ENCODE results near the gene PRDM8. TPM values are rescaled to one million over a fixed set of nuclear protein-coding genes. Genes with fewer than 3 reads are reported as not detected.

Gene PRDM8
- total RNA-seq, 1 donor from 2014 or later, result 15.0 TPM

DNA sequence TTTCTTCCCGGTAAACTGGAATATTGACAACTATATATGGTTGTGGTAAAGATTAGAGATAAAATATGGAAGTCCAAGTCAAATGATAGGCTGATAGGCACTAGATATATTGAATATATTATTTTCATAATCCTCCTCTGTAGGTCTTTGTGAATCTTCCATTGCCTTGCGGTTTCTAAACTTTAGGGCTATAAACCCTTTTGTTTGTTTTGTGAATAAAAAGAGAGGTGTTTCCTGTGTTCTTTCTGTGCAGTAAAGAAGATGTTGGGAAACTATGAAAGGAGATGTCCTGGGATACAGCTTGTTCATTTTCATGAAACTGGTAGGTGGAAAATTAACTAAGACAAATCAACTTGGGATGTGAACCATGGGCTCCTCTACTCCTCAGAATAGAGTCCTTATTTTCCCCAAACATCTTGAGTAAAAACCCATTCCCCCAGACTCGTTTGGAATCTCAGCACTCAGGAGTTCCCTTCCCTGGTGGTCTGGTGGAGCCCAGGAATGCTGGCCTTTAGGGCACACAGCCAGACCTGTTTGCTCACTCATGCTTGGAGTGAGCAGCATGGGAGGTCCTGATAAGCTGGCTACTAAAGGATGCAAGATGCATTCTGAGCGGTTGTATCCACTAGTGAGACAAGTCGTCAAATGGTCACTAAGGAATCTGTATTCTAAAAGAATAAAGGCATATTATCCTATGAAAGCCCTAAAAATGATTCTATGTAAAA lies 22.2 kb downstream of the PRDM8 start:
- Histone ChIP-seq H3K4me3 (no peak overlapping the region), H3K36me3 (no peaks in the 10 kb centered on the region), H3K9me3 (no peaks in the 10 kb centered on the region), H3K27ac (no peak overlapping the region), H3K27me3 (no peaks in the 10 kb centered on the region), H3K4me1 (no peaks in the 10 kb centered on the region)
- DNase-seq (ENCODE audit: extremely low spot score in 2 of 2), result no peak
- intact Hi-C loops (cut with DNase I), result no loop called here
- TF ChIP-seq POLR2A (IDR thresholded peaks at IDR 0.05), result no peak
- TF ChIP-seq, protein P1, sequence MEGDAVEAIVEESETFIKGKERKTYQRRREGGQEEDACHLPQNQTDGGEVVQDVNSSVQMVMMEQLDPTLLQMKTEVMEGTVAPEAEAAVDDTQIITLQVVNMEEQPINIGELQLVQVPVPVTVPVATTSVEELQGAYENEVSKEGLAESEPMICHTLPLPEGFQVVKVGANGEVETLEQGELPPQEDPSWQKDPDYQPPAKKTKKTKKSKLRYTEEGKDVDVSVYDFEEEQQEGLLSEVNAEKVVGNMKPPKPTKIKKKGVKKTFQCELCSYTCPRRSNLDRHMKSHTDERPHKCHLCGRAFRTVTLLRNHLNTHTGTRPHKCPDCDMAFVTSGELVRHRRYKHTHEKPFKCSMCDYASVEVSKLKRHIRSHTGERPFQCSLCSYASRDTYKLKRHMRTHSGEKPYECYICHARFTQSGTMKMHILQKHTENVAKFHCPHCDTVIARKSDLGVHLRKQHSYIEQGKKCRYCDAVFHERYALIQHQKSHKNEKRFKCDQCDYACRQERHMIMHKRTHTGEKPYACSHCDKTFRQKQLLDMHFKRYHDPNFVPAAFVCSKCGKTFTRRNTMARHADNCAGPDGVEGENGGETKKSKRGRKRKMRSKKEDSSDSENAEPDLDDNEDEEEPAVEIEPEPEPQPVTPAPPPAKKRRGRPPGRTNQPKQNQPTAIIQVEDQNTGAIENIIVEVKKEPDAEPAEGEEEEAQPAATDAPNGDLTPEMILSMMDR (IDR thresholded peaks at IDR 0.05), result no peak
- TF ChIP-seq POLR2AphosphoS5 (IDR thresholded peaks at IDR 0.05; ENCODE audit: insufficient read depth in 1 of 2, low read depth in 1 of 2), result no peak

DNA sequence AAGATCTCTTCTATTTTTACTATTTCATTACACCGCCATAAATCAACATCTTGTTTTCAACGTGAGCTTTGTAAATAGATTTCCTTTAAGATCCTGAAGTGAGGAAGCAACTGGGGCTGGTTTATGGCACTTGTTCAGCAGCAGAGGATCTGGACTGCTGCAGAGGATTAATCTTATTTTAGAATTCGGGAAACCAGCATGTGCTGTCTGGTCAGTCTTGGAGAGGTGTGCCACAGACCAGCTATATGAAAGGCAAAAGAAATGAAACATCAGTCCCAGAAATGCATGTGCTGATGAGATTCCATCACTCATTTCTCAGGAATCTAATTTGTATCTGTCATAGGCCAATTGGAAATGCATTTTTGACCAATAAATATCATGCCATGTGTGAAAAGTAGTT lies 23.4 kb downstream of the PRDM8 start:
- Histone ChIP-seq H3K4me1 (no peaks in the 10 kb centered on the region), H3K36me3 (no peaks in the 10 kb centered on the region), H3K4me3 (no peak overlapping the region), H3K9me3 (no peaks in the 10 kb centered on the region), H3K27ac (no peak overlapping the region), H3K27me3 (no peaks in the 10 kb centered on the region)
- intact Hi-C loops (cut with DNase I), result no loop called here
- TF ChIP-seq POLR2AphosphoS5 (IDR thresholded peaks at IDR 0.05; ENCODE audit: insufficient read depth in 1 of 2, low read depth in 1 of 2), result no peak
- no peak for TF ChIP-seq POLR2A (IDR thresholded peaks at IDR 0.05)
- TF ChIP-seq, protein P1 (IDR thresholded peaks at IDR 0.05), result no peak
- DNase-seq (ENCODE audit: extremely low spot score in 2 of 2), result no peak

DNA sequence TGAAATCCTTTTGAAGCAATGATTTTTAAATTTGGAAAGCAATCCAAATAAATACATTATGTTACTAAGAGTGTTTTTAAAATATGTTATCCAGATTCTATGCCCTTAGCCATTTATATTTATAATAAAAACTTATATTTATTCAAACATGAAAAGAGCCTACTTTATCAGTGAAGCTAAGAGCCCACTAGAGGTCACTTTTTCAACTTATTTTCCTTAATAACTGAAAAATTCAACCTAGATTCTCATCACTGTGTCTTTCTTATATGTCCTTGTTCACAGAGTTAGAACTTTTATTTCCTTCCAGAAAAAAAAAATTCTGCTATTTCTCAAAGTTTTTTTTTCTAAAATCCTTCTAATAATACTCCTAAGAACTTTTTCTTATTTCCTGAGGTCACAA lies 23.9 kb downstream of the PRDM8 start:
- no peak for TF ChIP-seq POLR2AphosphoS5 (IDR thresholded peaks at IDR 0.05; ENCODE audit: insufficient read depth in 1 of 2, low read depth in 1 of 2)
- TF ChIP-seq, protein P1 (IDR thresholded peaks at IDR 0.05), result no peak
- TF ChIP-seq POLR2A (IDR thresholded peaks at IDR 0.05), result no peak
- H3K4me3 ChIP-seq, result no peak overlapping the region
- DNase-seq (ENCODE audit: extremely low spot score in 2 of 2), result no peak
- no peaks in the 10 kb centered on the region for H3K36me3 ChIP-seq
- intact Hi-C loops (cut with DNase I), result no loop called here
- no peak overlapping the region for H3K27ac ChIP-seq
- H3K27me3 ChIP-seq, result no peaks in the 10 kb centered on the region
- no peaks in the 10 kb centered on the region for H3K9me3 ChIP-seq
- no peaks in the 10 kb centered on the region for H3K4me1 ChIP-seq

DNA sequence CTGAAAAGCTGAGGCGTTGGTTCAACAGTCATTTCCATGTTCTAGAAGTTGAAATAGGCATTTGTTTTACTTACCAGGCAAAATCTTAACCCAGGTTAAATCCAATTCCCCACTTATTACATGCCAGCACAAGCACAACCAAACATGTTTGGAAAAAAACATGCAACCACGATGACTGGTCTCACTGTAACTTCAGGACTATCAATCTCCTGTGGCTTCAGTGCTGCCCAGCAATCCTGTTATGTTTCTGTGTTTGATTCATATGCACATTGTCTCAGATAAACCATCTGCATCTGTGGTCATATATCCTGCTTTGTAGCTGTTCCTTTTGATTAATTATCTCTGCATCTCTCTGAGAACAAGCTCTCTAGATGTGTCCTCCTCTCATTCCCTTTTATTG lies 28.3 kb downstream of the PRDM8 start:
- Histone ChIP-seq H3K27me3 (no peaks in the 10 kb centered on the region), H3K4me1 (no peaks in the 10 kb centered on the region), H3K9me3 (no peaks in the 10 kb centered on the region), H3K36me3 (no peaks in the 10 kb centered on the region), H3K27ac (no peak overlapping the region), H3K4me3 (no peak overlapping the region)
- TF ChIP-seq, protein P1 (IDR thresholded peaks at IDR 0.05), result no peak
- no peak for TF ChIP-seq POLR2A (IDR thresholded peaks at IDR 0.05)
- no peak for TF ChIP-seq POLR2AphosphoS5 (IDR thresholded peaks at IDR 0.05; ENCODE audit: insufficient read depth in 1 of 2, low read depth in 1 of 2)
- no peak for DNase-seq (ENCODE audit: extremely low spot score in 2 of 2)
- intact Hi-C loops (cut with DNase I), result no loop called here

DNA sequence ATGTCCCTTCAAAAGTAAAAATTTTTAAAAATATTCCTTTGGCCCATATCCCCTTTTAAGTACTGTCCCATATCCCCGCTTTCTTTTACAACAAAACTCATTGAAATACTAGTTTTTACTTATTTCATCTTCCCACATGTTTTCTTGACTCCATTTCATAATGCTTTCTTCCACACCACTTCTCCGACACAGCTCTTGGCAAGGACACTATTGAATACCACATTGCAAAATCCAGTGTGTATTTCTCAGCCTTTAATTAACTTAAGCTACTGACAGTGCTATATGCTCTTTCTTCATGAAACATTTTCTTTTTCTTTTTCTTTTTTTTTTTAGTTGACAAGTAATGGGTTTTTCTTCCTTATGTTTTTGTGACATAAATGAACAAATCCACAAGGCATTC lies 28.8 kb downstream of the PRDM8 start:
- intact Hi-C loops (cut with DNase I), result no loop called here
- Histone ChIP-seq H3K9me3 (no peaks in the 10 kb centered on the region), H3K36me3 (no peaks in the 10 kb centered on the region), H3K27me3 (no peaks in the 10 kb centered on the region), H3K4me3 (no peak overlapping the region), H3K4me1 (no peaks in the 10 kb centered on the region), H3K27ac (no peak overlapping the region)
- no peak for DNase-seq (ENCODE audit: extremely low spot score in 2 of 2)
- TF ChIP-seq, protein P1 (IDR thresholded peaks at IDR 0.05), result no peak
- TF ChIP-seq POLR2A (IDR thresholded peaks at IDR 0.05) (no peak), POLR2AphosphoS5 (IDR thresholded peaks at IDR 0.05; ENCODE audit: insufficient read depth in 1 of 2, low read depth in 1 of 2) (no peak)
